MCF 10A (cell line): ENCODE measurements around the gene MRPL39. TPM values are rescaled to one million over a fixed set of nuclear protein-coding genes. Genes with fewer than 3 reads are reported as not detected.
"Not testable (repeated sequence)": the region's sequence is repeated elsewhere in the genome, so short reads cannot be mapped to it uniquely, and the experiment has no call there.

Source experiments
- BruUV-seq: library from RNA; stranded (reverse); fragments of 400-500 nt; replicated peaks from 2 replicates; lab custom pipeline; 2021; lab: Mats Ljungman, UMichigan
- CTCF ChIA-PET: fragments of 300-600 bp; sonication (Branson Sonifier 250); formaldehyde crosslinking; extraction: SDS; loops from one replicate; lab custom pipeline; 2021; ENCODE audit warnings: antibody characterized with exemption, inconsistent platforms; lab: Yijun Ruan, JAX
- POLR2A ChIA-PET: fragments of 300-600, 350-650 bp; sonication (Branson Sonifier 250); formaldehyde crosslinking; extraction: SDS; loops from one replicate; lab custom pipeline; 2020; ENCODE audit warnings: antibody characterized with exemption, inconsistent platforms; lab: Yijun Ruan, JAX
- DNase-seq: peaks from one replicate; pipeline ENCODE4 v3.0.0-alpha.2; 2018; ENCODE audit not compliant: unreplicated experiment
- H3K27ac Mint-ChIP-seq: one replicate; pipeline ENCODE4 v1.8.0; 2022; ENCODE audit warnings: mild to moderate bottlenecking, low read depth, mixed read lengths; ENCODE audit not compliant: unreplicated experiment
- H3K27me3 Mint-ChIP-seq: one replicate; pipeline ENCODE4 v1.8.0; 2022; ENCODE audit warnings: mixed read lengths; ENCODE audit not compliant: insufficient read depth, unreplicated experiment
- H3K36me3 Mint-ChIP-seq: one replicate; pipeline ENCODE4 v1.8.0; 2022; ENCODE audit warnings: mild to moderate bottlenecking, moderate library complexity, mixed read lengths; ENCODE audit not compliant: insufficient read depth, unreplicated experiment
- H3K4me1 Mint-ChIP-seq: one replicate; pipeline ENCODE4 v1.8.0; 2022; ENCODE audit warnings: mixed read lengths; ENCODE audit not compliant: insufficient read depth, unreplicated experiment
- H3K4me3 Mint-ChIP-seq: one replicate; pipeline ENCODE4 v1.8.0; 2022; ENCODE audit warnings: mild to moderate bottlenecking, moderate library complexity, mixed read lengths; ENCODE audit not compliant: unreplicated experiment
- H3K9me3 Mint-ChIP-seq: one replicate; pipeline ENCODE4 v1.8.0; 2022; ENCODE audit warnings: mixed read lengths; ENCODE audit not compliant: unreplicated experiment
- intact Hi-C: fragments of 100-400 bp; cut with micrococcal nuclease; formaldehyde crosslinking; loops from 2 replicates; pipeline ENCODE4 v1.14.1; 2022
- total RNA-seq: library from RNA; stranded (reverse); gene quantifications from 2 replicates; pipeline ENCODE4 v1.2.3, GENCODE V29; 2022
- TF ChIP-seq, protein P1 (sequence below): fragments of 200-600 bp; IDR thresholded peaks from one replicate; pipeline ENCODE4 v1.8.0; 2022; ENCODE audit warnings: antibody characterized with exemption, mild to moderate bottlenecking; ENCODE audit not compliant: unreplicated experiment

MRPL39 gene
- total RNA-seq, 1 experiment from 2014 or later: 37.1 TPM

DNA sequence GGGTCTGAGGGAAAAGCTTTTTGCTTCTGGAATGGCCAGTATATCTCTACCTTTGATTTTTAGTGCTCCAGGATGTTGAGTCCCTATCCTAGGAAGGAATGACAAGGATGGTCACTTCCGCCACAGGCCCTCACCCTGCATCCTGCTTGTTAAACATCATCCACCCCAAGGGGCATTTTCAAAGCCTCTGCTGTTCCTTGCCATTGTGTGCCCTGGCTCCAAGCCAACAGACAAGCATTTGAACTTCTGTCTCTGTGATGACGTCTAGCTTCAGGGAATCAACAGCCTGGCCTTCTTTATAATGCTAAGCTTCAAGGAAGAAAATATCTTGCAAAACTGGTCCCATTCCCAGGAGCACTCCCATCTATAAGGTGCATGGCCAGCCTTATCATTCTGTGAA, 19.5 kb upstream of the MRPL39 start:
- intact Hi-C loops: no loop called here
- peak; percentile 45 for DNase-seq
- H3K27ac Mint-ChIP-seq: no peak overlapping the region
- no peaks in the 10 kb centered on the region for H3K9me3 Mint-ChIP-seq
- H3K36me3 Mint-ChIP-seq: no peaks in the 10 kb centered on the region
- no peak overlapping the region for H3K4me3 Mint-ChIP-seq
- TF ChIP-seq, protein P1, sequence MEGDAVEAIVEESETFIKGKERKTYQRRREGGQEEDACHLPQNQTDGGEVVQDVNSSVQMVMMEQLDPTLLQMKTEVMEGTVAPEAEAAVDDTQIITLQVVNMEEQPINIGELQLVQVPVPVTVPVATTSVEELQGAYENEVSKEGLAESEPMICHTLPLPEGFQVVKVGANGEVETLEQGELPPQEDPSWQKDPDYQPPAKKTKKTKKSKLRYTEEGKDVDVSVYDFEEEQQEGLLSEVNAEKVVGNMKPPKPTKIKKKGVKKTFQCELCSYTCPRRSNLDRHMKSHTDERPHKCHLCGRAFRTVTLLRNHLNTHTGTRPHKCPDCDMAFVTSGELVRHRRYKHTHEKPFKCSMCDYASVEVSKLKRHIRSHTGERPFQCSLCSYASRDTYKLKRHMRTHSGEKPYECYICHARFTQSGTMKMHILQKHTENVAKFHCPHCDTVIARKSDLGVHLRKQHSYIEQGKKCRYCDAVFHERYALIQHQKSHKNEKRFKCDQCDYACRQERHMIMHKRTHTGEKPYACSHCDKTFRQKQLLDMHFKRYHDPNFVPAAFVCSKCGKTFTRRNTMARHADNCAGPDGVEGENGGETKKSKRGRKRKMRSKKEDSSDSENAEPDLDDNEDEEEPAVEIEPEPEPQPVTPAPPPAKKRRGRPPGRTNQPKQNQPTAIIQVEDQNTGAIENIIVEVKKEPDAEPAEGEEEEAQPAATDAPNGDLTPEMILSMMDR: no peak
- BruUV-seq: no TSS peak
- CTCF ChIA-PET: interaction anchor here (0.7 to 5.4 kb wide), 3 partner anchors 10 to 83 kb away, joined by 3 to 19 read pairs (median 4); no protein-coding TSS in a partner anchor
- POLR2A ChIA-PET: no interaction called here
- no peaks in the 10 kb centered on the region for H3K27me3 Mint-ChIP-seq
- no peaks in the 10 kb centered on the region for H3K4me1 Mint-ChIP-seq

GRCh38 chr21:25625776-25626555, 18.7 kb upstream of the MRPL39 start:
- H3K4me3 Mint-ChIP-seq, H3K27me3 Mint-ChIP-seq, H3K9me3 Mint-ChIP-seq, H3K27ac Mint-ChIP-seq, intact Hi-C loops, H3K4me1 Mint-ChIP-seq, BruUV-seq, H3K36me3 Mint-ChIP-seq: not testable (repeated sequence)
- DNase-seq: peak; percentile 62
- ChIA-PET CTCF (interaction anchor here (5.4 kb wide), 1 partner anchor 18 kb away, joined by 19 read pairs; no protein-coding TSS in a partner anchor), POLR2A (interaction anchor here (0.9 kb wide), 1 partner anchor 108 kb away, joined by 3 read pairs; no protein-coding TSS in a partner anchor)

- BruUV-seq: no TSS peak
- TF ChIP-seq, protein P1: no peak
- Mint-ChIP-seq H3K4me1 (no peaks in the 10 kb centered on the region), H3K36me3 (no peaks in the 10 kb centered on the region), H3K27me3 (no peaks in the 10 kb centered on the region), H3K27ac (no peak overlapping the region), H3K9me3 (no peaks in the 10 kb centered on the region), H3K4me3 (no peak overlapping the region)
- intact Hi-C loops: no loop called here
- no peak for DNase-seq
- ChIA-PET POLR2A (interaction anchor here (0.9 kb wide), 1 partner anchor 109 kb away, joined by 3 read pairs; no protein-coding TSS in a partner anchor), CTCF (interaction anchor here (5.4 kb wide), 1 partner anchor 17 kb away, joined by 19 read pairs; no protein-coding TSS in a partner anchor)
Measured at GRCh38 chr21:25625036-25625435, 17.8 kb upstream of the MRPL39 start.

GRCh38 chr21:25624511-25624910, 17.2 kb upstream of the MRPL39 start:
- no peaks in the 10 kb centered on the region for H3K27me3 Mint-ChIP-seq
- no peak overlapping the region for H3K27ac Mint-ChIP-seq
- no peak overlapping the region for H3K4me3 Mint-ChIP-seq
- no peaks in the 10 kb centered on the region for H3K4me1 Mint-ChIP-seq
- TF ChIP-seq, protein P1: no peak
- H3K36me3 Mint-ChIP-seq: no peaks in the 10 kb centered on the region
- BruUV-seq: no TSS peak
- CTCF ChIA-PET: interaction anchor here (5.4 kb wide), 1 partner anchor 16 kb away, joined by 19 read pairs; no protein-coding TSS in a partner anchor
- intact Hi-C loops: no loop called here
- POLR2A ChIA-PET: interaction anchor here (0.6 kb wide), 1 partner anchor 127 kb away, joined by 3 read pairs; no protein-coding TSS in a partner anchor
- DNase-seq: no peak
- no peaks in the 10 kb centered on the region for H3K9me3 Mint-ChIP-seq
